ENCODE results near the gene HOTAIR.

The HOTAIR gene

GRCh38 chr12:53928054-53928835 lies 46.5 kb downstream of the HOTAIR start:
- DNase-seq (ENCODE audit: low read depth), result no peak

- DNase-seq (ENCODE audit: low read depth), result no peak
Measured at GRCh38 chr12:53927220-53928029, 47.3 kb downstream of the HOTAIR start.

- DNase-seq (ENCODE audit: low read depth), result no peak
Measured at GRCh38 chr12:53924521-53925405, 50.0 kb downstream of the HOTAIR start.

- DNase-seq (ENCODE audit: low read depth), result no peak
Measured at GRCh38 chr12:53916788-53917655, 57.7 kb downstream of the HOTAIR start.
